EL (cell line): ENCODE measurements around the gene UMODL1.

Experiments
- DNase-seq: peaks from one replicate; pipeline ENCODE4 v3.0.0-alpha.2; 2016

The UMODL1 gene

DNA sequence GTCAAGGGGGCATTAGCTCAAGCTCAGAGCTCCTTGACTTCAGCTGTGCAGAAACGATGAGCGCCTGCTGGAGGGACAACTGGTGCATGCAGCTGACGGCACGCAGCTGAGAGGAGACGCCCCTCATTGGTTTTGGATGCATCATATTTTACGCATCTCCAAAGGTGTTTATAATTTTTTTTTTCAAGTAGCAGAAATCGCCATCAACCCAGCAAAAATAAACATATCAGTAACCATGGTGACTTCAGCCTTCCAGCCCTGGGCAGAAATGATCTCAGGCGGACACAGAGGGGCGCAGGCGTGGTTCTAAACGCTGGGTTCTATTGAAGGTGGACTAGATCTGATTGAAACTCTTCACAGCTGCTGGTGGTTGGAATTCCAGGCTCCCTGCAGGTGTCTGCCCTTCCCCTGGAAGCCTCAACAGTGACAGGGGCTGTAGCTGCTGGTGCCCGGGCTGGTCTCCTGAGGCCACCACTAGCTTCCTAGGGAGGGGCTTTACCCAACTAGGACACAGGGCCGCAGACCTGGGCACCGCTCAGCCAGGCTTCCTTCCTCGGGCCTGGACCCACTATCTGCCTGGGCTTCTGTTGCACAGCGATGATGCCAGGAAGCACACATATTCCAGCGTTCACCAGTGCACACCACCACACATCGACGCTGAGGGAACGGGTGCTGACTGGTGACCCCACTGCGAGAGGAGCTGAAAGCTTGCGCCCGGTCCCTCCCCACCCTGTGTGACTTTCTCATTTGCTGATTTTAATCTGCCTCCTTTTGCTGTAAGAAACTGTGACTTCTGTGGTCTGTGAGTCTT lies 84.1 kb downstream of the UMODL1 start:
- DNase-seq, result no peak

DNA sequence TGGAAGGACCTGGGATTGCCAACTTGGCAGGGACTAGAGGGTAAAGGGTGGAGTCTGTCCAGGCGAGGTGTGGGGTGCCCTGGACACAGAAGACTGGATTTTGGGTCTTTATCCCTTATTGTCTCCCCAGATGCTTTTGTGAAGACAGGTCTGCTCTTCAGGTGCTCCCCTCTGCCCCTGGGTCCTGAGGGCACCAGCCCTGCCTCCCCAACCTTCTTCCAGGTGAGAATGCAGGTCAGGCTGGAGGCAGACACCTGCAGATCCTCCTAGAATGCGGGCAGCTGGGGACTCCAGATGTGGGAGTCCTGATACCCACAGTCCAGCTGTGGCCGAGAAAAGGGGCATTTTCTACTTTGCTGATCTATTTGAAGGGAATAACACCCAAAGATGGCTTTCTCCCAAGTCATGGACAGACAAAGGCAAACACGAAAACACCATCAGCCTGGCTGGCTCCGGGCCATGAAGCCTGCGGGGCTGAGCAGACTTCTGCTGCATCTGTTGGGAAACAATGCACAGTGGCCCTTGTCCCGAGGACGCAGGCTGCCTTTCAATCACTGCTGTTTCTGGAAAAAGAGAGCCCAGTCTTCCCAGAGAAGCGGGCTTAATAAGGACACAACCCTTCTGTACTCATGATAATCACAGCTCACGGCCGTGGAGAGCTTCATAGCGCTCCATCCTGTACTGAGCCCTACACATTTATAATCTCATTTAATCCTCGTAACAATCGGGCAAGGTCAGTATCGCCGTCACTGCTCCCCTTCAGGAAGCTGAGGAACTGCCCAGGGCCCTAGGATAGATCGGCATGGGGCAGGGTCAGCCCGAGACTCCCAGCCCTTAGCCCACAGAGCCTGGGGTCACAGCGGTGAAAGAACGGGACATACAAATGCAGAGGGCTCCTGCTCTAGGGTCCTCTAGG lies 85.8 kb downstream of the UMODL1 start:
- no peak for DNase-seq

DNA sequence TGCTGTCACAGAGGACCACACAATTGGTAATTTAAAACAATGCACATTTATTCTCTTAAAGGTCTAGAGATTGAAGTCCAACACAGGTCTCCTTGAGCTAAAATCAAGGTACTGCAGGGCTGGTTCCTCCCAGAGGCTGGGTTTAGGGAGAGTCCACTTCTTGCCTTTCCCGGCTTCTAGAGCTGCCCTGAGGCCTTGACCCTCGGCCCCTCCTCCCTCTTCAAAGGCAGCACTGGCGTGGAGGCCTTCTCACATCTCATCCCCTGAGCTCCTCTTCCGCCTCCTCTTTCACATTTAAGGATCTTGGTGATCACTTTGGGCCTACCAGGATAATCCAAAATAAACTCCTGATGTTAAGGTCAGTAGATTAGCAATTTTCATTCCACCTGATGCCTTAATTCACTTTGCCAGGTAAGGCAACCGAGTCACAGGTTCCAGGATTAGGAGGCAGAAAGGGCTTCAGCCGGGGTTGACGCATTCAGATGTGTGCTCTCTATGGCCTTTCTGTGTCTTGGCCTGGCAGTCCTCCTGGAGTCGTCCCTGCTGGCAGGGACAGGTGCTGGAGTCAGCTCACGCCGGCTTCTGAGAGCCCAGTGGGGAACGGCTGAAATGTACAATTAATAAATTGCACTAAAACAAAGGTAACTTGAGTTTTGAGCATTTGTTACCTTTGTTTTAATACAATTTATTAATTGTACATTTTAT lies 86.6 kb downstream of the UMODL1 start:
- DNase-seq, result no peak

DNA sequence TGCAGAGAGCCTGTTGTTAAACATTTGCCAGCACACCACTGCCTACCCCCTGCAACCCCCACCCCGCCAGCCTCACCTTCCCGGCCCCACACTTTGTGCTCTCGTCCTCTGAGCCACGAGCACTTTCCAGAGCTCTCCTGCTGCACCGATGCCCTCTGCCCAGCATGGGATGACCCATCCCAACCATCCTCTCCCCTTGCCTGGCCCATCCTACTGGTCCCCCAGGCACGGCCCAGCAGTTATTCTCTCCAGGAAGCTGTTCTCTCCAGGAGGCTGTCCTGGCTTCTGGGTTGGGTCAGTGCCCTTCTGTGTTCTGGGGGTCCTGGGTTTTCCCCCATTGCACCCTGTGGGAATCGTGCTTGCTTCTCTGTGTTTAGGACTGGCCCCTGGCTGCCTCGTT lies 87.7 kb downstream of the UMODL1 start:
- no peak for DNase-seq

DNA sequence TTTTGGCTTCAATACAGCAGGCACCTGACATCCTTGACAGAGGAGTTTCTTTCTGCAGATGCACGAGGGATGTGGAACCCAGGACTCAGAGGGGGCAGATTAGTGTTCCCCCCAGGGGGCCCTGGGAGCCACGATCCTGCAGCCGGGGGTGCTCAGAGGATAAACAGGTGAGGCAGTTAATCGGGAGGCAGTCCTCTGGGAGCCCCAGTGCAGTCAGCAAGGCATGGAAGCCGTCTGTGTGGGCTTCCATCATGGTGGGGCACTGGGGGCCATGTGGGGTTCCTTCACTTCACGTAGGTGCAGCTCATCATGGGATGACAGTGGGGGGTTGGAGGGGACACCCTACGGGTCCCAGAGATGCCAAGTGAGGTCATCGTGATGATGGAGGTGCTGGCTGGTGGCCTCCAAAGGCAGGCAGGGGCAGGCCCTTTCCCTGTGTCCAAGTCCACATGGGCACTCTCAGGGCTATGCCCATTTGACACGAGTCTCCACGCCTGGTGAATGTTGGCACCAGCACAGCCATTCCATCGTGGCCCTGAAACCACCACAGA lies 88.5 kb downstream of the UMODL1 start:
- DNase-seq, result no peak

DNA sequence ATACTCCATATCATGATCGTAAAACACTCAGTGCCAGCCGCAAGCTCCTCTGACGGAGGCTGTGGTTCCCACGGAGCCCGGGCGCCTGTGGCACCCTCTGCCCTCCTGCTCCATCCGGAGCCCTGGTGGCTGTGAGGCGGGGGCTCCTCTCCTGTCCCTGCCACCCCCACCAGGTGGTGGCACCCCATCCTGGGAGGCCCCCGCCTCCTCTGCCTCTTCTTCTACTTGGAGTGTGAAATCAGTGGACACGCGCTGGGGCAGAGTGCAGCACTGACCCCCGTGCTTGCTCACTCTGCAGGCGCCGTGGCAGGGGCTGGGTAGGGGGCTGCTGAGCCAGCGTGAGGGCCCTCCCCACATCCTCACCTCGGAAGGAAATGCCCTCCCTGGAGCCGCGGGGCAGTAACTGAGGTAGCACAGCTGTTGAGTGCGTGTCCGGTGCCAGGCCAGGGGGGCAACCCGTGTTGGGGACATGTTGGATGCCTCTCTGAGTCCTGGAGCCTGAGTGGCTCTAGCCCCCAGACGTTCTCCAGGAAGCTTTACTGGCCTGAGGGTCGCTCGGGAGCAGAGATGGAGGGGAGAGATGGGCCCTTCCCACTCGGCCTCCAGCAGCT lies 89.1 kb downstream of the UMODL1 start:
- no peak for DNase-seq

DNA sequence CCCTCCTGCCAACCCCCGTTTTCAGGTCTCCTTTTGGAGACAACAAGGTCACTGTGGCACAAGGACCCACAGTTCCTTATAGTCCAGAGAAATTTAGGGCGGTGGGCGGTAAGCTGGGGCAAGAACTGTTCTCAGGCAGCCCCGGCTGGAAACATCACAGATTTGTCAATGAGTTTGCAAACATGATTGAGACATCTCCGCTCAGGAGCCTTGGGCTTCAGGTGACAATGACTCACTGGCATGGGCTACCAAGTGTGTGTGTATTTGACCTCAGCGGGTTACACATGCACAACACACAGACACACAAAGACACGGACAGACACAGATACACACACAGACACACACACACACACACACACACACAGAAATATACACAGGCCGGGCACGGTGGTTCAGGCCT lies 89.6 kb downstream of the UMODL1 start:
- DNase-seq, result no peak

DNA sequence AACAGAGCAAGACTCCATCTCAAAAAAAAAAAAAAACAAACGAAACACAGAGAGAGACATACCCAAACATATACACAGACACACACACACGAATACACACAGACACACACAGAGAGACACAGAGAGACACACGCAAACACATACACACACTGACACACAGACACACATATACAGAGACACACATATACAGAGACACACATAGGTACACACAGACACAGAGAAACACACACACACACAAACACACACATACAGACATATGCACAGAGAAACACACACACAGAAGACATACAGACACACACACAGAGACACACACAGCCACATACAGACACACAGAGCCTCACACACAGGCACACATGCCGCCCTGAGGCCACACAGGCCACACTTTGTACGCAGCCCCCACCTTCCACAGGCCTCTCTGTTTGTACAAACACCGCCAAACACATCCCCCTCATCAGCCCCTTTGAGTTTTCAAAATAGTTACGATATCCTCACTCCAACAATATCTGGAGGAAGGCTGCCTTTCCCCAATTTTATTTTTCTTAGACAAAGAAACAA lies 90.4 kb downstream of the UMODL1 start:
- DNase-seq, result no peak

DNA sequence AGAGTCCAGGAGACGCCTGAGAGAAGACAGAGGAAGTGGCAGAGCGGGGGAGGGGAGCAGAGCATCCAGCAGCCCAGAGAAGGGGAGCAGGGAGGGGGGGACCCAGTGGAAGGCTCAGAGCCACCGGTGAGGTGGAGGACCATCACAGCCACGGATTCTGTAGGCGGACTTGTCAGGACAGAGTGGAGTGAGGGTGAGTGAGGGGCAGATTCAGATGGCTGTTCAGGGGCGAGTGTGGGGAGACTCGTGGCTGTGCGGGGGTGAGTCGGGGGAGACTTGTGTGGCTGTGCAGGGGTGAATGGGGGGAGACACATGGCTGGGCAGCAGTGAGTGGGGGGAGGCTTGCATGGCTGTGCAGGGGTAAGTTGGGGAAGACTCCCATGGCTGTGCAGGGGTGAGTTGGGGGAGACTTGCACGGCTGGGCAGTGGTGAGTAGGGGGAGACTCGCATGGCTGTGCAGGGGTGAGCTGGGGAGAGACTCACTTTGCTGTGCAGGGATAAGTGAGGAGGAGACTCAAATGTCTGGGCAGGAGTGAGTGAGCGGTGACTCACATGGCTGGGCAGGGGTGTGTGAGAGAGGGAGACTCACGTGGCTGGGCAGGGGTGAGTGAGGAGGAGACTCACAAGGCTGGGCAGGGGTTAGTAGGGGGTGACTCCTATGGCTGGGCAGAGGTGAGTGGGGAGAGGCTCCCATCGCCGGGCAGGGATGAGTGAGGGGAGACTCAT lies 91.0 kb downstream of the UMODL1 start:
- DNase-seq, result no peak

DNA sequence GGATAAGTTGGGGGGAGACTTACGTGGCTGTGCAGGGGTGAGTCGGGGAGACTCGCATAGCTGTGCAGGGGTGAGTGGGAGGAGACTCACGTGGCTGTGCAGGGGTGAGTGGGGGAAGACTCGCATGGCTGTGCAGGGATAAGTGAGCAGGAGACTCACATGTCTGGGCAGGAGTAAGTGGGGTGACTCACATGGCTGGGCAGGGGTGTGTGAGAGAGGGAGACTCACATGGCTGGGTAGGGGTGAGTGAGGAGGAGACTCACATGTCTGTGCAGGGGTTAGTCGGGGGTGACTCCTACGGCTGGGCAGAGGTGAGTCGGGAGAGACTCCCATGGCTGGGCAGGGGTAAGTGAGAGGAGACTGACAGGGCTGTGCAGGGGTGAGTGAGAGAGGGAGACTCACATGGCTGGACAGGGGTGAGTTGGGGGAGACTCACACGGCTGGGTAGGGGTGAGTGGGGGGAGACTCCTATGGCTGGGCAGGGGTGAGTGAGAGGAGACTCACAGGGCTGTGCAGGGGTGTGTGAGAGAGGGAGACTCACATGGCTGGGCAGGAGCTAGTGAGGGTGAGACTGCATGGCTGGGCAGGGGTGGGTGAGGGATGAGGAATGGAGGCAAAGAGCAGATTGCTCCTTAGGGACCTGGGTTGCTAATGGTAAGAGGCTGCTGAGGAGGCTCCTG lies 91.9 kb downstream of the UMODL1 start:
- no peak for DNase-seq

DNA sequence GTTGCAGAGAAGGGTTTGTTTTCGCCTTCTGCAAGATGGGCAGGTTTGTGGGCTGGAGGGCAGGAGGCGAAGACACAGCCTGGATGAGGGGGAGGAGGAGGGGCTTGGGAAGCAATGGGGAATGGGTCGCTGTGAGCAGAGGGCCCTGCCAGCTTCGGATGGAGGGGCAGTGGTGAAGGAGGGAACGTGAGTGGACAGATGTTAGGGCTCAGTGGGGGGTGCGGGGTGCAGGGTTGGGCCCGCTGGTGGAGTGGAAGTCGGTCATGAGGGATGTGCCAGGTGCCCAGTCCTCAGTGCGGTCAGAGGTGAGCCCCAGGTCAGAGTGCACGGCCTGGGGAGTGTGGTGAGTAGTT lies 92.4 kb downstream of the UMODL1 start:
- DNase-seq, result no peak

DNA sequence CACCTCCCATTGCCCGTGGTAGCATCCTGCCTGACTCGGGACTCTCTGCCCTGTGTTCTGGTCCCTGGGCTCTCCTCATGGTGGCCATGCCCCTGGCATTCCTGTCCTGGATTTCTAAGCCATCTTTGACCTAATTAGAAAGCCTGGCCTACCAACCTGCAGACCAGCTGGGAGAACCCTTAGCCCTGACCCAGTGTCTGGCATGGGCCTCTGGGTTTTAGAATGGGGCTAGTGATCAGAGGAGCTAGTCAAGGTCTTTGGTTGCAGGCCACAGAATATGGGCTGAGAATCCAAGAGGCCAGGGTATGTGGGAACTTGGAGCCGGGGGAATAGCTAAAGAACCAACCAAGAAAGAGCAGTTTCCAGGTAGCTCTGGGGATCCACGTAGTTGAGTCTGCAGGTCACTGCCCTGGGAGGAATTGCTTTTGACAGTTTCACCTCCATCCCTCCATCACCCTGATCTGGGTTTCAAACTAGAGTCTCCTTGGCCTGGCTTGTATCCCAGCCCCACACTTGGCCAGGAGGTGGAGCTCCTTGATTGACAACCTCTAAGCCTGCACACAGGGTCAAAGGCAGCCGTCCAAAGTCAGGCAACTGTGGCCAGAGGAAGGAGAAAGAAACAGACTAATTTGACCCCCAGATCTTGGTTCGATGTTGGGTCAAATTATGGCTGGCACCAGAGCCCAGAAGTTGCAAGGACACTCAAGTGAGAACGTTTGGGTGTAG lies 93.1 kb downstream of the UMODL1 start:
- no peak for DNase-seq

DNA sequence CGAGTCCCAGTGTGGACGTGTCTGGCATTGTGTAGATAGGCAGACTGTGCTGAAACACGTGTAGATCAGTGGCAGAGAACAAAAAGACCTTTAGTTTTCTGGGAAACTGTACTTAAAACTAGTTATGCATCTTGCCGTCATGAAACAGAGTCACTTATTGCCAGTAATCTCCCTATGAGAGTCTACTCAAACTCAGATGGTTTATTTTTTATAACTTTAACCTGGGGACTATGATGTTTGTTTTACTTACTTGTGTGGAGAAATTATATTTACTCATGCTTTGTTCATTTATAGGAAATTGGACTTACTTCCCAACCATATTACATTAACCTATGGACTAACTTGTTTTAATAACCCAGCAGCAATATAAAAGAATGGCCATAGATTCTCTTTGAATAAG lies 93.7 kb downstream of the UMODL1 start:
- DNase-seq, result no peak

DNA sequence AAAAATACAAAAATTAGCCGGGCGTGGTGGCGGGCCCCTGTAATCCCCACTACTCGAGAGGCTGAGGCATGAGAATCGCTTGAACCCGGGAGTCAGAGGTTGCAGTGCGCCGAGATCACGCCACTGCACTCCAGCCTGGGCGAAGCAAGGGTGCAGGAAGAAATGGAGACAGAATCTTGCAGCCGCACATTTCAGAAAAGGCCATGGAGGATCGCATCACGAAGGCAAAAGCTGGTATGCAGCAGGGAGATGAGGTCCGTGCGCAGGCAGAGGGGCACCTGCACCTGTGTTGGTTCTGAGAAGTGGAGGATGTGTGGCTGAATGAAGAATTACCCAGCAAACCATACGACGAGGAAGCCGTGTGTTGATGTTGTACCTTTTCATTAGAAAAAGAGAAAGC lies 94.8 kb downstream of the UMODL1 start:
- DNase-seq, result no peak

DNA sequence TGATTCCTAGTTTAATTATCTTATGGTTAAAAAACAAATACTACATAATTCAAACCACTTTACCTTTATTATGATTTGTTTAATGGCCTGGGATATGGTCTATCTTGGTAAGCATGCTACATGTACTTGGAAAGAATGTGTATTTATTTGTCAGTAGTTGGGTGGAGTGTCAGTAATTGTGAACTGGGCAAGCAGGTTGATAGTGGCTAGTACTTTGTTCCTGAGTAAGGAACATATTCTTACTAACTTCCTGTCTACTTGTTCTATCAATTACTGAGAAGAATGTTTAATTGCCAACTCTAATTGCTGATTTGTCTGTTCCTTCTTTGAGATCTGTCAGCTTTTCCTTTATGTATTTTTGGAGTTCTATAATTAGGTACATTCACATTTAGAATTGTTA lies 98.6 kb downstream of the UMODL1 start:
- DNase-seq, result no peak

DNA sequence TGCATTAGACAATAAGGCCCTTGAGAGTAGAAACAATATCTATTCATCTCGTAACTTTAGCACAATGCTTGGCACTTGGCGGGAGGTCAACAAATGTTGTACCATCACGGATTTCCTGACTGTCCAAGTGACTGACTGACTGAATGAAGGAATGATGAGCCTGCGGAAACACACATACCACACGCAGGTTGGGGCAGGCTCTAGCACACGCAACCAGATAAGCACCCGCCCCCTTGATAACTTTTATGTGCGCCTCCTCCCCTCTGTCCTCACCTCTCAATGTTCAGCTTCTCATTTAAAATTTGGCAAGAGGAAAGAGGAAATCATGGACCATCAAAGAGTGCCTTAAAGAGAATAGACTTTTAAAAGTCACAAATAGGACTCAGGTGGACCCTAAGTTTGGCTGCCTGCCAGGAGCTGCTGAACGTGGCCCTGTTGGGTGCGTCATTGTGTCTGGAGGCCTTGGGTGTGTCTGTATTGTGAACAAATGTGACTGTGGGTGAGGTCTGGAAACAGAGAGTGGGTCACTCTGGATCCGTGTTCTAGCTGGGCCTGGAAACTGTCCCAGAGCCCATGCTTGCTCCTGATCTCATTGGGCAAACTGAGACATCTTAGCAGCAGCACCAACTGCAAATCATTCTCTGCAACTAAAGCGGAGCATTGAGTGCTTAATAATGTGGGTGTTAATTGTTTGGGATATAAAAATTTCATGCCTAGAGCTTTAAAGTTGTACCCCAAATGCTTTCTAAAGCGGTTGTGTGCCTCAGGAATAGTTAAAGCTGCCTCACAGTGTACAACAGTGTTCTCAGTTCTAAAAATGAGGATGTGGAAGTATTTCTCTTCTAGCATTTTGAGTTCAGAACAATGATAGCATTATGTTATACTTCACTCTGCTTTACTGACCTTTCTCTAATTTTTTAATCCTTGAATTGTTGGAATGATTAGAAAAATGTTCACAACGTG lies 100.3 kb downstream of the UMODL1 start:
- no peak for DNase-seq

DNA sequence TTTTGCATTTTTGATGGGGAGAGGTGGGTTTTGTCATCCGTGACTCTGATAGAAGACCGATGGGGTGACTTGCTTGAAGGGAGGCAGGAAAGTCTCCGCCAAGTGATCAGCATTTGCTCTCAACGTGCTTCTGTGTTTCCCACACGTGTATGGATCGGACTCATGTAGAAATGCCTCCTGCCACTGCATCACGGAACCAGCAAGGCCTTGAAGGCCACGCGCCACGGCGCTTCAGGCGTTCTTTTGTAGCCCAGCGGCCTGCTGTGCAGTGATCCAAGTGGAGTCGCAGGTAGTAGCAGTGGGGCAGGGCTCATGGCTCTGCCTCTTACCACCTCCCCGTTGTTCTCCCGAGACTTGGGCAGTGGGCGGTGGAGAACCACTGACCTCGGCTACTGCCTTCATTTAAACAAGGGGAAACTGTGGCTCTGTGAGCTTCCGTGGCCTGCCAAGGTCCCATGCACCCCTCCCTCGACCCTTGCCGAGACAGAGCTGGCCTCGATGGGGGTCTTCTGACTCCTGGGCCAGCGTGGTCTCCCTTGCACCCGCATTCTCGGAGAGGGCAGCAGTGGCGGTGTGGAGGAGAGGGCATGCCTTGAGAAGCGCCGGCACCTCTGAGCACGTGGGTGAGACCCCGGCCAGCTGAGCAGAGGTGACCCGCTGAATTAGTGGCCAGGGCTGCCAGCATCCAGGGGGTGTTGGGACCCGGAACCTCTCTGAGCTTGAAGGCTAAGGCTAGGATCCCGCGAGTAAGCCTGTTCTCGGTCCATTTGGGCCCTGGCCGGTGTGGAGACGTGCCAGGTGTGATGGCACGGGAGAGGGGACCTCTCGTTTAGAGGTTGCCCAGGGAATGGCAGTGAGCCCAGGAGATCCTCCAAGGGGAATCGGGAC lies 101.7 kb downstream of the UMODL1 start:
- no peak for DNase-seq

DNA sequence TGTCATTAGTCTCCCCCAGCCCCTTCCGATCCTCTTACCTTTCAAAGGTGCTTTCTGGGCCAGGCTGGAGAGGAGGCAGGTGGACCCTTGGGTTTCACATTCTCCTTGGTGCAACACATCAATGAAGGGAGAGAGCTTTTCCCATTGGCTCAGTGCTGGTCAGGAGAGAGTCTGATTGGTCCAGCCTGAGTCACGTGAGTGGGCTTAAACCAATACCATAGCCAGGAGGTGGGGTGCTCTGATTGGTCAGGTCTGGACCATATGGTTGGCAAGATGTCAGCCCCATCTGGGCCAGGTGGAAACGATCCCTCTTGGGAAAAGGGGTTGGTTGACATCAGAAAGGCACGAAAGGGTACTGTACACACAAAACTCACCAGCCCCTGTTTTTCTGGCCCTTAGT lies 103.1 kb downstream of the UMODL1 start:
- no peak for DNase-seq
